Ovary (tissue), 3 donors: ENCODE measurements around the gene ZNF367.

ENCODE experiments used
- EP300 ChIP-seq: sonication (generic); formaldehyde crosslinking; IDR thresholded peaks from one replicate; pipeline ENCODE4 v1.6.1; 2017; ENCODE audit warnings: antibody characterized with exemption
- POLR2A ChIP-seq: fragments of 450-650 bp; IDR thresholded peaks from one replicate; pipeline ENCODE4 v1.6.1; 2017; ENCODE audit warnings: antibody characterized with exemption, mild to moderate bottlenecking, moderate library complexity
- TF ChIP-seq, protein P1 (sequence below), 3 donors: fragments of 450-650 bp in 2 of 3; fragments of 200-600 bp in 1 of 3; IDR thresholded peaks; one replicate each; pipeline versions ENCODE4 v1.5.1 to v1.8.0; 2016 to 2022; ENCODE audit warnings: antibody characterized with exemption in 3 of 3, mild to moderate bottlenecking in 1 of 3
- donor health status: DM: no; HTN: no; CAD: no.

DNA sequence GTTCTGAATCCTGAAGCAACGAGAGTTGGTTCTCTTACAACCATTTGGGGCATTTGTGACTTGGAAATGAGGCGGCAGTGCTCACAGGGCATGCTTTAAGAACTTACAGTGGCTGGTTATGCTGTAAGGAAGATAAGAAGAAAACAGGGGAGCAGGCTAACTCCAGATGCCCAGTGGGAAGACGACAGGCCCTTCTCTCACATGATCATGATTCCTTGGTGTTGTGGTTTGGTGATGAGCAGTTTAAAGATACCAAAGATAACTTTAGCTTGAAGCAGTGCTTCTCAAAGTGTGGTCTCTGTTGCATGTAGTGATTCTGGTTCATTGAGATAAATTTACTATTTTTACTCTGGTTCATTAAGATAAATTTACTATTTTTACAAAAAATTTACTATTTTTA lies 29.2 kb upstream of the ZNF367 start:
- TF ChIP-seq EP300: no peak
- TF ChIP-seq, protein P1, sequence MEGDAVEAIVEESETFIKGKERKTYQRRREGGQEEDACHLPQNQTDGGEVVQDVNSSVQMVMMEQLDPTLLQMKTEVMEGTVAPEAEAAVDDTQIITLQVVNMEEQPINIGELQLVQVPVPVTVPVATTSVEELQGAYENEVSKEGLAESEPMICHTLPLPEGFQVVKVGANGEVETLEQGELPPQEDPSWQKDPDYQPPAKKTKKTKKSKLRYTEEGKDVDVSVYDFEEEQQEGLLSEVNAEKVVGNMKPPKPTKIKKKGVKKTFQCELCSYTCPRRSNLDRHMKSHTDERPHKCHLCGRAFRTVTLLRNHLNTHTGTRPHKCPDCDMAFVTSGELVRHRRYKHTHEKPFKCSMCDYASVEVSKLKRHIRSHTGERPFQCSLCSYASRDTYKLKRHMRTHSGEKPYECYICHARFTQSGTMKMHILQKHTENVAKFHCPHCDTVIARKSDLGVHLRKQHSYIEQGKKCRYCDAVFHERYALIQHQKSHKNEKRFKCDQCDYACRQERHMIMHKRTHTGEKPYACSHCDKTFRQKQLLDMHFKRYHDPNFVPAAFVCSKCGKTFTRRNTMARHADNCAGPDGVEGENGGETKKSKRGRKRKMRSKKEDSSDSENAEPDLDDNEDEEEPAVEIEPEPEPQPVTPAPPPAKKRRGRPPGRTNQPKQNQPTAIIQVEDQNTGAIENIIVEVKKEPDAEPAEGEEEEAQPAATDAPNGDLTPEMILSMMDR (IDR thresholded peaks at IDR 0.05): no peak
- TF ChIP-seq POLR2A: no peak
